Fibroblast of upper back skin (primary cell): ENCODE data around the gene AGAP1.
A peak's percentile ranks its signal among the peaks of the same experiment; 100 is the strongest.
"Not testable (repeated sequence)": the region's sequence is repeated elsewhere in the genome, so short reads cannot be mapped to it uniquely, and the experiment has no call there.

Source experiments
- DNase-seq: peaks from one replicate; pipeline ENCODE4 v3.0.0-alpha.2; 2013

The AGAP1 gene

GRCh38 chr2:235930701-235931100 lies 436.9 kb downstream of the AGAP1 start:
- DNase-seq: no peak

- DNase-seq: no peak
Observed at GRCh38 chr2:235931676-235932075, 437.8 kb downstream of the AGAP1 start.

DNA sequence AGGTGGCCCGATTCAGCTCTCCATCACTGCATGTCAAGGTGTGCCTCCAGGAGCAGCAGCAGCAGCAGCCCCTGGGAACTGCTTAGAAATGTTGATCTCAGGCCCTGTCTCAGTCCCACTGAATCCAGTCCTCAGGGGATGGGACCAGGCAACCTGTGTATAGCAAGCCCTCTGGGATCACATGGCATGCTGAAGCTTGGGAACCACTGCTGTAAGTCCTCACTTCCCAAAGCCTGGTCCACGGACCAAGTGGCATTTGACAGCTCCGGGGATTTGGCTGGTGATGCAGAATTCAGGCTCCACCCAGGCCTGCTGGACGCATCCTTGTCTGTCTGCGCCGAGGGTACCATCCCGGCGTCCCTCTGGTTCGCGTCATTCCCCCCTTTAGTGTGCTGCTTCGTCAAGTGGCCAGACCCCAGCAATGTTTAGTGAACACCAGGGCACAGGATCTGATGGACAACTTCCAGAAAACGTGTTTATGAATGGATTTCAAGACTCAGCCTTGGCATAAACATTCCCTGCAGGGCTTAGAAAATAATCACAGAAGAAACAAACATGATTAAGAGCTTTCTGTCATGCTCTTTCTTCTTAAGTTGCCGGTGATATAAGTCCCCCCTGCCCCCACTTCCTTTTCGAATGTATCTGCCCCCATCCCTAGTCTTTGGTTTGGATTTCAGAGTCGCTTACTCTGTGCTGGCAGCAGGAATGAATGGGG lies 440.4 kb downstream of the AGAP1 start:
- DNase-seq: no peak

GRCh38 chr2:235934774-235935484 lies 441.1 kb downstream of the AGAP1 start:
- DNase-seq: no peak

- DNase-seq: no peak
Observed at GRCh38 chr2:235935773-235936172, 441.9 kb downstream of the AGAP1 start.

DNA sequence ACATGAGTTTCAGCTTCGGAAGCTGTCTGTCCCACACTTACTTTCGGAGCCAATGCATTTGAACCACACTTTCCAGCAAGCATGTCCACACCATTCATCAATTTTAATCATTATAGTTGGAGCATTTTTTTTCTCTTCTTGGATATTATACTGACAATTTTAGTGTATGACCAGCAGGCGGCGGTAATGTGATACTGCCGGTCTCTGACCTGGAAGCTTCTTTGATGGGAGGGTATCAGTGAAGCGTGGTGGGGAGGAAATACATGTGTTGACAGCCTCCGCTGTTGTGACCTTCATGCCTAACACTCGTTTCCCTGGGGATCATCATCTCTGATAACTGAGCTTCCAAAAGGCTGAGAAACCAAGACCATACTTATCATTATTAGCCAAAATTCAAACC lies 442.6 kb downstream of the AGAP1 start:
- no peak for DNase-seq

DNA sequence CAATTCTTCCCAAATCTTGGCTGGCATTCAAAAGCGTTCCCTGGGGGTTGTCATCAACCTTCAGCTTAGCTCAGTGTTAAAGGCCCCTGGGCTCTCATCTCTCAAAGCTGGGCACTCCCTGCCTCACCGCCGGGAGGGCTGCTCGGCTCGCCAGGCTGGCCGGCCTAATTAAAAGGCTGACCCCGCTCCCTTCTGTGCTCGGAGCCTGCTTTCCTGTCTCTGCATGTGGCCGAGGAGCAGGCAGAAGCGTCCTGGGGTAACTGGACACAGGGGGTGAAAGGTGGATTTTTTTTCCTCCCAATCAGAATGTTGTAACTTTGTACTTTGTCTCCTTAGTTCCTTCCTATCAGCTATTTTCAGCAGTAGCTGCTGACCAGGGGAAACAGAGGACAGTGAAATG lies 443.2 kb downstream of the AGAP1 start:
- no peak for DNase-seq

DNA sequence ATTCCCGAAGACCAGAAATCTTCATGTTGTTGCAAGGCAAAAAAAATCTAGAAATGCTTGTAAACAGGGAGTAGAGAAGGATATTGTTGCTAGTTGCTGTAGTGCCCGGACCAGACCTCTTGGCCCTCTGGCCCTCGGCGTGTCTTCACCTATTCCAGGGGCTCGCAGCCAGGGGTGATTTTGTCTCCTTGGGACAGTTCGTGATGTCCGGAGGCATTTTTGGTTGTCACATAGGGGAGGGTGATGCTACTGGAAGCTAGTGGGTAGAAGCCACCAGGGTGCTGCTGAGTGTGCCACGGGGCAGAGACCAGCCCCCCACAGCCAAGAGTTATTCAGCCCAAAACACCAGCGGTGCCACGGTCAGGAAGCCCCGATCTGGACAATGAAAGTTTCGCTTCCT lies 443.7 kb downstream of the AGAP1 start:
- DNase-seq: no peak

DNA sequence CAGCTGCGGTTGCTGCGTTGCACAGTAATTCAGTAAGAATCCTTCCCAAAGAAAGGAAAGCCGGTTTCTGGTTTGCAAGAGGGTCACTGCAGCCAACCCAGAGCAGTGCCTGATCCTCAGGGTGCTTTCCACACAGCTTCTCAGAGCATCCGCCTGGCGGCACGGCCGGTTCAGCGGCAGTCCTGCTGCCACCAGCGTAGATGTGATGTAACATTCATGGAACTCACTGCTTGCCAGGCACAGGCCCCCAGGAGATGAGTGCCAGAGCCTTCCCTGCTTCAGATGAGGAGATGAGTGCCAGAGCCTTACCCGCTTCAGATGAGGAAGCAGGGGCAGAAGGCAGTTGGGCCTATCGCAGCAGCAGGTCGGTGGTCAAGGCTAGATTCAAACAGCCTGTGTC lies 444.1 kb downstream of the AGAP1 start:
- DNase-seq: no peak

DNA sequence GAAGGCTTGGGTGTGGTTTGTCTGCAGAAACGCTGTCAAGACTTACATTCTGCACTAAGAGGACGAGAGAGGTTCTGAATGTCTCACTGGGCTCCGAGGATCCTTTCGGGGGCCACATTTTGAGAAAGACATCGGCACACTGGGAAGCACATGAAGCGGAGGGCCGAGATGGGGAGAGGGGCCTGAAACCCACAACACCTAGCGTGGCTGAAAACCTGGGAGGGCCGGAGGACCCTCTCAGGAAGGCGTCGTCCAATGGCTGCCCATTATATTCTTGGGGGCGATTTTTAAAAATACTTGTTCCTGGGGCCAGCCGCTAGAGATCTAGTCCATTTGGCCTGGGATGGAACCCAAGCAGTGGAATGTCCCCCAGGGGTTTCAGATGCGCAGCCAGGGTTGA lies 444.8 kb downstream of the AGAP1 start:
- no peak for DNase-seq

DNA sequence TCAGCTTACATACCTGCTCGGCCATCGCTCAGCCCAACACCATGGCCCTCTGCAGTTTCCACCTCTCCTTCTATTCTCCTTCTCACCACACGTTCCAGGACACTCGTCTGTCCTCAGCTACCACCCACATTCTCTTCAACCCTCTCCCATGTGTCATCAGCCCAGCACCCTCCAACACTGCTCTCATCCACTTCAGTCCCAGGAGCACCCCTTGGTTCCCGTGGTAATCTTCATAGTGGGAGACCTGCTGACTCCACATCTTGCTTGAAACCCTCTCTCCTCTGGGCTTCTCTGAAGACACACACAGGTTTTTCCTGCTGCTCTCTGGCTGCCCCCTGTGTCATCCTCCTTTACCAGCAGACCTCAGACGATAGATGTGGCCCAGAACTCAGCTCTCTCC lies 445.6 kb downstream of the AGAP1 start:
- peak; percentile 39 for DNase-seq

- DNase-seq: peak; percentile 96
Observed at GRCh38 chr2:235940330-235940729, 446.5 kb downstream of the AGAP1 start.

- DNase-seq: no peak
Observed at GRCh38 chr2:235944591-235944990, 450.7 kb downstream of the AGAP1 start.

- no peak for DNase-seq
Observed at GRCh38 chr2:235945608-235946140, 451.8 kb downstream of the AGAP1 start.

GRCh38 chr2:235946590-235946989 lies 452.7 kb downstream of the AGAP1 start:
- no peak for DNase-seq

DNA sequence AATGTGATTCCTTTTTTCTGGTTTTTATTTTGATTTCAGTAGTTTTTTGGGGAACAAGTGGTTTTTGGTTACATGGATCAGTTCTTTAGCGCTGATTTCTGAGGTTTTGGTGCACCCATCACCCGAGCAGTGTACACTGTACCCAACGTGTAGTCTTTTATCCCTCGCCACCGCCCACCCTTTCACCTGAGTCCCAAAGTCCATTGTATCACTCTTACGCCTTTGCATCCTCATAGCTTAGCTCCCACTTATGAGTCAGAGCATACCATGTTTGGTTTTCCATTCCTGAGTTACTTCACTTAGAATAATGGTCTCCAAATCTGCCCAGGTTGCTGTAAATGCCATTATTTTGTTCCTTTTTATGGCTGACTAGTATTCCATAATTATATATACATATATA lies 453.2 kb downstream of the AGAP1 start:
- DNase-seq: not testable (repeated sequence)

GRCh38 chr2:235949567-235950472 lies 456.0 kb downstream of the AGAP1 start:
- no peak for DNase-seq

DNA sequence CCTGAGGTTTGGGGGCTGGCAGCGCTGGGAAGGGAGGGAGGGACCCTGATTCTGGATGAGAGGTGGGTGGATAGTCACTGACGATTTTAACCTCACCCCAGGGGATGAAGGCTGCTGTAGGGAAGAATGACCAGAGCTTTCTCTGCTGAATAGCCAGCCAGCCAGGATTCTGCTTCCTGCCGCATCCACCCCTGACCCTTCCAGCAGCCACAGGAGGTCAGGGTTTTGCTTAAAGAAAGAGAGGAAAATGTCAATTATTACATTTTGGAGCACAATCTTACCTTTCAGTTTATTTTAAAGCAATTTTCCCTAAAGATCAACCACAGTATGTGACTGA lies 456.6 kb downstream of the AGAP1 start:
- DNase-seq: no peak

DNA sequence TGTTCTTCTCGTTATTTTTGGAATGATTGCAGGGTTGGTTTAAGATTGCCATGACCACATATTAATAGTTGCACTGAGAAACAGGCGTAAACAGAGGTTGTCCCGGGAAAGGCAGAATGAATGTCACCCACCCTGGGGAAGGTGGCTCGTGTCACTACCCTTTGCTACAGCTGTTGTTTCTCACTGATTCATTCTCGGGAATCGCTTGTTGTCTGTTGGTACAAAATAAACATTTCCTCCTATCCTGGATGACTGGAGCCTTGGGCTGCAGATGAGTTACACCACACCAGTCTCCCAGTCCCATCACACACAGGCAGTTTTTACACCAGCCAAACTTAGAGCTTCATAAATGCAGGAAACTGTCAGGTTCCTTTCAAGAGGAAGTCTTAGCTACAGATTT lies 457.6 kb downstream of the AGAP1 start:
- no peak for DNase-seq

- peak; percentile 38 for DNase-seq
Observed at GRCh38 chr2:235951982-235952381, 458.1 kb downstream of the AGAP1 start.

DNA sequence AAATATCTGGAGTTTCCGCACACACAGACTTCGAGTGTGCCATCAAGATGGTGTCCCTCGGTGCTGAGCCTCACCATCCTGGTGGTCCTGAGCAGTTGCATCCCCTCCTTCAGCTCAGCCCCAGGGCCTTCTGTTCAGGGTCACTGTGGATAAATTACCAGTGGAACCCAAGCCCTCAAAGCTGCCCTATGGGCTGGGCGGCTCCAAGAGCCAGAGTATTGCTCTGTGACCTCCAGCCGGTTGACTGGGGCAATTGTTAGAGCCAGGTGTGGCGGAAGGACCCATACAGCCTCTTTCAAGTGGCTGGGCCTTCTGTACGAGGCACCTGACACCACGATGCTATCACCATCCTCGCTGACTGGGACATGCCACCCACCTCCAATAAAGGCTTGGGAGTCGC lies 458.9 kb downstream of the AGAP1 start:
- no peak for DNase-seq

- DNase-seq: no peak
Observed at GRCh38 chr2:235954281-235954680, 460.4 kb downstream of the AGAP1 start.

DNA sequence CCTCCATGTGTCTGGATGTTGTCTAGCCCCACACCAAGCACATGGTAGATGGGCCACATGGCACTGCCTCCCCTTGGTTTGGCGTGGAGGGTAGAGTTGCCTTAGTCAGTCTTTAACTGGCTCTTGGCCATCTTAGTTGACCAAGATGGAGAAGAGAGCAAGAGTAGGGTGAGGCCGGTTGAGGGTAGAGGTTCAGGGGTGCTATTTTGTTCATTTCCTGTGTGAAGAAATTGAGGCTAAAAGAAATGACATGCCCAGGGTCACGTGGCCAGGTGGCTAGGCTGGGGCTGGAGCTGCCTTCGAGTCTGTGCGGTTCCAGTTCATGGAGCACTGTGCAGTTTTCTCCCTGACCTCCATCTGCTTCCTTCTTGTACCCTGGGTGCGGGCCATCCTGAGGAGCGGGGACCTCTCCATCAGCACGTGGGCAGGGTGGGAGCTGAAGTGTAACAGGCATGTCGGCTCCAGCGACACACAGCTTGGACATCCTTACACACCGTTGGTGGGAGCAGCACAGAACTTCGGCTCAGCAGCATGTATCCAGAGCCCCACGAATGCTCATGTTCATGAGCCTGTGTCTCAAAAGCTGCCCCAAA lies 461.1 kb downstream of the AGAP1 start:
- no peak for DNase-seq
